Measurements from ENCODE around the gene TMUB1.

The TMUB1 gene

DNA sequence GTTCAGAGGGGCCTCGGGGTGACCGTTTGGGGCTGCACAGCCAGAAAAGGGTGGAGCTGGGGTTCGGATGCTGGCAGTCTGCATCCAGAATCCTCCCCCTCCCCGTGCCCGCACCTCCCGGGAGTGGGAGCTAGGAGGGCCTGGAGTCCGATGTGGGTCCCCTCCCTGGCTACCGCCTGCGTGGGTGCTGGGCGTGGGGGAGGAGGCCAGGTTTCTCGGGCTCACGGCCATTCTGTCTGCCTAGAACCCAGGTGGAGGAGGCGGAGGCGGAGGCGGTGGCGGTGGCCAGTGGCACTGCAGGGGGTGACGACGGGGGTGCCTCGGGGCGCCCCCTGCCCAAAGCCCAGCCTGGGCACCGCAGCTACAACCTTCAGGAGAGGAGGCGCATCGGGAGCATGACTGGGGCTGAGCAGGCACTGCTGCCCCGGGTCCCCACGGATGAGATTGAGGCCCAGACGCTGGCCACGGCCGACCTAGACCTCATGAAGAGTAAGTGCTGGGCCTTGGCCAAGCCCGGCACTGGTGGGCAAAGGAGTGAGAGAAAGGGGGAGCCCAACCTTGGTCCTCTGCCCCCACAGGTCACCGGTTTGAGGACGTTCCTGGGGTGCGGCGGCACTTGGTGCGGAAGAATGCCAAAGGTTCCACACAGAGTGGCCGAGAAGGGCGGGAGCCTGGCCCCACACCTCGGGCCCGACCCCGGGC lies 16.9 kb downstream of the TMUB1 start:
- no peaks in the 10 kb centered on the region for H4K20me1 ChIP-seq (ENCODE audit: insufficient read depth, low read length)
- H3K27me3 ChIP-seq (ENCODE audit: insufficient read depth, low read length) = no peaks in the 10 kb centered on the region
- H3K4me2 ChIP-seq (ENCODE audit: low read length) = no peak overlapping the region
- no peak overlapping the region for H3K4me3 ChIP-seq (ENCODE audit: low read depth, low read length, poor library complexity, severe bottlenecking)
- H3K9ac ChIP-seq (ENCODE audit: low read length) = no peak overlapping the region
- no peaks in the 10 kb centered on the region for H3K79me2 ChIP-seq (ENCODE audit: insufficient read depth, low read length)
- H3F3A ChIP-seq (ENCODE audit: insufficient read depth, low read length) = no peaks in the 10 kb centered on the region
- no peak for TF ChIP-seq EZH2 (IDR thresholded peaks at IDR 0.05; ENCODE audit: borderline replicate concordance, low read length)
- TF ChIP-seq, protein P1, sequence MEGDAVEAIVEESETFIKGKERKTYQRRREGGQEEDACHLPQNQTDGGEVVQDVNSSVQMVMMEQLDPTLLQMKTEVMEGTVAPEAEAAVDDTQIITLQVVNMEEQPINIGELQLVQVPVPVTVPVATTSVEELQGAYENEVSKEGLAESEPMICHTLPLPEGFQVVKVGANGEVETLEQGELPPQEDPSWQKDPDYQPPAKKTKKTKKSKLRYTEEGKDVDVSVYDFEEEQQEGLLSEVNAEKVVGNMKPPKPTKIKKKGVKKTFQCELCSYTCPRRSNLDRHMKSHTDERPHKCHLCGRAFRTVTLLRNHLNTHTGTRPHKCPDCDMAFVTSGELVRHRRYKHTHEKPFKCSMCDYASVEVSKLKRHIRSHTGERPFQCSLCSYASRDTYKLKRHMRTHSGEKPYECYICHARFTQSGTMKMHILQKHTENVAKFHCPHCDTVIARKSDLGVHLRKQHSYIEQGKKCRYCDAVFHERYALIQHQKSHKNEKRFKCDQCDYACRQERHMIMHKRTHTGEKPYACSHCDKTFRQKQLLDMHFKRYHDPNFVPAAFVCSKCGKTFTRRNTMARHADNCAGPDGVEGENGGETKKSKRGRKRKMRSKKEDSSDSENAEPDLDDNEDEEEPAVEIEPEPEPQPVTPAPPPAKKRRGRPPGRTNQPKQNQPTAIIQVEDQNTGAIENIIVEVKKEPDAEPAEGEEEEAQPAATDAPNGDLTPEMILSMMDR (IDR thresholded peaks at IDR 0.05; ENCODE audit: low read length) = no peak
- peaks cover 7% of the 10 kb centered on the region for H3K4me1 ChIP-seq (ENCODE audit: insufficient read depth, low read length, severe bottlenecking)
- H3K9me2 ChIP-seq (ENCODE audit: low read depth, low read length) = no peaks in the 10 kb centered on the region
- H3K27ac ChIP-seq (ENCODE audit: low read depth, low read length, poor library complexity, severe bottlenecking) = no peak overlapping the region
- peaks cover 71% of the 10 kb centered on the region for H3K36me3 ChIP-seq (ENCODE audit: insufficient read depth, low read length)
- no peak overlapping the region for H2AFZ ChIP-seq (ENCODE audit: low read length)
- no peaks in the 10 kb centered on the region for H3K9me3 ChIP-seq (ENCODE audit: low read length)

DNA sequence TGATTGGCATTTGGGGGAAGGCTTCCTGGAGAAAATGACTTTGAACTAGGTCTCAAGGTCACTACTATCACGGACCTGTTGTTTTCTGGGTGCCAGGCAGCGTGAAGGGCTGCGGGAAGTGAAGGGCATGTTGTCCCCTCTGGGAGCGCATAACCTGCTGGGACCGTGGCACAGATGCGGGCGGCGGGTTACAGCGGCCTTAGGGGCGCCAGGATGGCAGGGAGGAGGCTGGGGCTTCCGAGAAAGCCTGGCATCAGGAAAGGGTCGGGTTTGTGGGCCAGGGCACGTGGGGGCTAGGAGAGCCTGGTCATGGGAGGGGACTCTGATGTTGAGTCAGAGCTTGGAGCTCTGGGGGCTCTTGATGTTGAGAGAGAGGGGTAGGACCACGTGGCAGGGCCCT lies 17.8 kb downstream of the TMUB1 start:
- H3F3A ChIP-seq (ENCODE audit: insufficient read depth, low read length) = no peaks in the 10 kb centered on the region
- no peak overlapping the region for H3K9ac ChIP-seq (ENCODE audit: low read length)
- H3K4me2 ChIP-seq (ENCODE audit: low read length) = no peak overlapping the region
- TF ChIP-seq, protein P1 (IDR thresholded peaks at IDR 0.05; ENCODE audit: low read length) = no peak
- no peak for TF ChIP-seq EZH2 (IDR thresholded peaks at IDR 0.05; ENCODE audit: borderline replicate concordance, low read length)
- peaks cover 16% of the 10 kb centered on the region for H3K4me1 ChIP-seq (ENCODE audit: insufficient read depth, low read length, severe bottlenecking)
- H3K9me2 ChIP-seq (ENCODE audit: low read depth, low read length) = no peaks in the 10 kb centered on the region
- no peaks in the 10 kb centered on the region for H3K79me2 ChIP-seq (ENCODE audit: insufficient read depth, low read length)
- H2AFZ ChIP-seq (ENCODE audit: low read length) = no peak overlapping the region
- peaks cover 62% of the 10 kb centered on the region for H3K36me3 ChIP-seq (ENCODE audit: insufficient read depth, low read length)
- no peaks in the 10 kb centered on the region for H3K27me3 ChIP-seq (ENCODE audit: insufficient read depth, low read length)
- H3K4me3 ChIP-seq (ENCODE audit: low read depth, low read length, poor library complexity, severe bottlenecking) = no peak overlapping the region
- H3K9me3 ChIP-seq (ENCODE audit: low read length) = no peaks in the 10 kb centered on the region
- H3K27ac ChIP-seq (ENCODE audit: low read depth, low read length, poor library complexity, severe bottlenecking) = no peak overlapping the region
- no peaks in the 10 kb centered on the region for H4K20me1 ChIP-seq (ENCODE audit: insufficient read depth, low read length)

DNA sequence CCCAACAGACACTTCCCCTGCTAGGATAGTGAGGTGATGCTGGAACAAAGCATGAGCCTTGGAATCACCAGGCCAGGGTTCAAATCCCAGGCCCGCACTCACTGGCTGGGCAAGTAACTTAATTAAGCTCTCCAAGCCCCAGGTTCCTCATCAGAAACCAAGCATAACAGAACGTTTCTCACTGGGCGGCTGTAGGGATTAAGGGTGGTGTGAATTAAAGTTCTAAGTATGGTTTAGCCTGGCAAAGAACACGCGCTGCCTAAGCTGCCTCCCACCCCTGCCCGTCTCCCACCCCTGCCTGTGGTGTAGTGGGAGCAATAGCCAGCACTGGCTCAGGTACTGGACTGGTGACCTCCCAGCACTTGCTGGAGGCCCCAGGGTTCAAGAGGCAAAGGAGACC lies 18.3 kb downstream of the TMUB1 start:
- Histone ChIP-seq H2AFZ (ENCODE audit: low read length) (no peak overlapping the region), H3K9me2 (ENCODE audit: low read depth, low read length) (no peaks in the 10 kb centered on the region), H3K27me3 (ENCODE audit: insufficient read depth, low read length) (no peaks in the 10 kb centered on the region), H3K4me1 (ENCODE audit: insufficient read depth, low read length, severe bottlenecking) (peaks cover 19% of the 10 kb centered on the region), H3K79me2 (ENCODE audit: insufficient read depth, low read length) (no peaks in the 10 kb centered on the region; the same call in 1 of the 2 replicates), H3K9me3 (ENCODE audit: low read length) (no peaks in the 10 kb centered on the region), H3F3A (ENCODE audit: insufficient read depth, low read length) (no peaks in the 10 kb centered on the region), H3K27ac (ENCODE audit: low read depth, low read length, poor library complexity, severe bottlenecking) (no peak overlapping the region), H4K20me1 (ENCODE audit: insufficient read depth, low read length) (no peaks in the 10 kb centered on the region), H3K4me3 (ENCODE audit: low read depth, low read length, poor library complexity, severe bottlenecking) (no peak overlapping the region), H3K36me3 (ENCODE audit: insufficient read depth, low read length) (peaks cover 56% of the 10 kb centered on the region), H3K9ac (ENCODE audit: low read length) (no peak overlapping the region), H3K4me2 (ENCODE audit: low read length) (no peak overlapping the region)
- TF ChIP-seq, protein P1 (IDR thresholded peaks at IDR 0.05; ENCODE audit: low read length) = no peak
- no peak for TF ChIP-seq EZH2 (IDR thresholded peaks at IDR 0.05; ENCODE audit: borderline replicate concordance, low read length)
